Stimulated activated memory B cell treated with anti-CD40 and anti-IgM and Interleukin-4, amounts not matched to agents 10 μg/mL and 1 μg/mL and 100 μg/mL, for 72 hours (primary cell): ENCODE data around the gene HSPH1.

Experiments
- ATAC-seq: fragments of 150-1000 bp; cut with Tn5 transposase; 2 replicates; pipeline ENCODE4 v1.10.0; 2021
- H3K27ac Mint-ChIP-seq: one replicate; pipeline ENCODE4 v1.8.0; 2022; ENCODE audit warnings: mild to moderate bottlenecking, mixed read lengths
- H3K27me3 Mint-ChIP-seq: one replicate; pipeline ENCODE4 v1.8.0; 2022; ENCODE audit warnings: mixed read lengths
- H3K36me3 Mint-ChIP-seq: one replicate; pipeline ENCODE4 v1.8.0; 2022; ENCODE audit warnings: mixed read lengths
- H3K4me1 Mint-ChIP-seq: one replicate; pipeline ENCODE4 v1.8.0; 2022; ENCODE audit warnings: mixed read lengths
- H3K4me3 Mint-ChIP-seq: one replicate; pipeline ENCODE4 v1.8.0; 2022; ENCODE audit warnings: mild to moderate bottlenecking, moderate library complexity, mixed read lengths
- H3K9me3 Mint-ChIP-seq: one replicate; pipeline ENCODE4 v1.8.0; 2022; ENCODE audit warnings: mixed read lengths

HSPH1 gene

DNA sequence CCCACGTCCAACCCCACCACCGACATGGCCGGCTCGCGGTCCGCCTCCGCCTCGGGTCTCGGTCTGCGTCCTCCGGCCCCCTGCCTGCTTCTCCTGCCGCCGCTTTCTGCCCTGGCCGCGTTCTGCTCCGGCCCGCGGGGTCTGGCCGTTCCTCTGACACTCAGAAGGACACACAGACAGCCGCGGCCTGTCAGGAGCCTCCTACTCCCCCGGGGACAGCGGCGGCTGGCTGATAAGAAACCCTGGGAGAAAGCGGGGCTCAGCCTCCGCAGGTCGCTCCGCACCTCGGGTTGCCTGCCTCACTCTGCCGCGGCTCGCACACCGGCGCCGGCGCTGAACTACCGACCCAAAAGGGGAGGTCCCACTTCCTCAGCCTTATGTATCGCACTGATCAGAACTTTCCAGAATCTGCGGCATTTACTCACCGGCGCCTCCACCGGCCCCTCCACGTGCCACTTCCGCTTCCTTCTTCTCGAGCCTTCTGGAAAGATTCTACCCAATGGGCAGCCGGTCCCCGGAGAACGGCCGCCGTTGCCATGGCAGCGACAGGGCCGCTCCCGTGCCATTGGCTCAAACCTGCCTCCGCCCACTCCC, at the start of gene HSPH1:
TSS of gene HSPH1 (minus strand) at position 348 of the 594 bp plus-strand sequence. CDS start at position 26, 322 bp downstream.
- Mint-ChIP-seq H3K4me3 (peak within 1 kb of the TSS; percentile 98), H3K36me3 (peaks cover 11% of the 10 kb centered on the region), H3K27ac (peak within 1 kb of the TSS; percentile 97), H3K4me1 (peaks cover 30% of the 10 kb centered on the region), H3K27me3 (no peaks in the 10 kb centered on the region), H3K9me3 (no peaks in the 10 kb centered on the region)
- peak; percentile 92 for ATAC-seq

DNA sequence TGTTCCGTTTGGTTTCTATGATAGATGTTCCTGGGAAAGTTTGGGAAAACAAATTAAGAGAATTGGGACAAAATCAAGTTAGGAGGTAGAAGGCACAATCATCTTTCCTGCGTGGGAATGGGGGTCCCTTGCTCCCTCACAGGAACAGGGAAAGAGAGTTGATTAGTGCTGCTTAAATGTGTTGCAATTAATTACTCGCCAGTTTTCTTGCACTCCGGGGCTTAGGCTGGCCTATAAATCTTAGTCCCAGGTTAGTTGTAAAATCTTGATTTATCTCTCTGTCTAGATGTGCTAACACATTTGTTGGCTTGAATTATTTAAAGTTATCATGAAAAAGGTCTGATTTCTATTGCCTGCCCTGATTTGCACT, 48.1 kb upstream of the HSPH1 start:
- Mint-ChIP-seq H3K27ac (no peak overlapping the region), H3K27me3 (no peaks in the 10 kb centered on the region), H3K36me3 (no peaks in the 10 kb centered on the region), H3K9me3 (no peaks in the 10 kb centered on the region), H3K4me3 (no peak overlapping the region), H3K4me1 (peaks cover 16% of the 10 kb centered on the region)
- no peak for ATAC-seq

DNA sequence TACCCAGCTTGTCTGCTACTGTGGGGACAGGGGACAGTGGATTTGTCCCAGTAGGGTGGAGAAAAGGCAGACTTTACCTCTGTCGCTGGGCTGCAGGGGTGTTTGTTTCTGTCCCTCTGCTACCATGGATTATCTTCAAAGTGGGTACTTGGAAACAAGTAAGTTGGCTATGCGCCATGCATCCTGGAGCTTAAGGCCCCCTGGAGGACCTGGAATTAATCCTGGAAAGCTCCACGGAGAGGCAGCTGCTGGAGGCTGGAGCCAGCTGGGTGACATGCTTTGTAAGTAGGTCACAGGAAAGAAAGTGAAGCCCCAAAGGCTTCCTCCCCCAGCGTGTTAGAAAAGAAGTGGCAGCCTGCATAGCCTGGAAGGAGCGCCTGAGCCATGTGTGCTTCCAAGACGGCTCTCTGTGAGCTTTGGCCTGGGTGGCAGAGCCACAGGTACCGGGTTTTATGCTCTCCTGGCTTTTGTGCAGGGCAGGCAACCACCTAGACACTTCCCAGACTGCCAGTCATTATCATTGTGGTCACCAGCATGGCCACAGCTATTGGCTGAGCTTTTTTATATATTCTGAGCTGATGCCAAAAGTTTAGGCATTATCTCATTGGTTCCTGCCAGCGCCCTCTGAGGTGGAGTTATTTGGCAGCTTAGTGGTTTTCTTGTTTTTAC, 47.6 kb upstream of the HSPH1 start:
- Mint-ChIP-seq H3K9me3 (no peaks in the 10 kb centered on the region), H3K4me3 (no peak overlapping the region), H3K36me3 (no peaks in the 10 kb centered on the region)

DNA sequence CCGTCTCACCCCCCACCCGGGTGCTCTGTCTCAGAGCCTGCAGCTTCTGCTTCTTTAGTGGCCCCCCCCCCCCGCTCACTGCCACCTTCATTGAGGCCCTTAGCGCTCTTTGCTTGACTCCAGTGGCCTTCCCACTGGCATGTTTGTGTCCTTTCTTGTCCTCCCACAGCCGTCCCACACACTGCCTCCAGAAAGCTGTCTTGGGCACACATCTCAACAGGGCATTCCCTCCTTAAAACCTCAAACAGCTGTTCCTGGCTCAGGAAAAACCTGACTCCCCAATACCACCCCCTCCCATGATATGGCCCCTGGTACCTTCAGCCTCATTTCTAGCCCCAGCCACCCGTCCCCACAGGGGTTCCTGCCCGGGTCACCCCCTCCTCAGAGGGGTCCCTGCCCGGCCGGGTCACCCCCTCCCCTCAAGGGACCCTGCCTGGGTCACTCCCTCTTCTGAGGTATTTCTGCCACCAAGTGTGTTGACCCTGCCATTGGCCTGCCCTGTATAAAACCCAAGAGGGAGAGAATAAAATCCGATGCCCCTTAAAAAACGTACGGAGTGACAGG, 46.9 kb upstream of the HSPH1 start:
- Mint-ChIP-seq H3K4me3 (no peak overlapping the region), H3K27me3 (no peaks in the 10 kb centered on the region), H3K4me1 (peaks cover 16% of the 10 kb centered on the region), H3K36me3 (no peaks in the 10 kb centered on the region), H3K27ac (no peak overlapping the region), H3K9me3 (no peaks in the 10 kb centered on the region)
- peak; percentile 53 for ATAC-seq

More for the DNA sequence above, 47.6 kb upstream of the HSPH1 start:
- H3K27me3 Mint-ChIP-seq, result no peaks in the 10 kb centered on the region
- ATAC-seq, result no peak
- H3K4me1 Mint-ChIP-seq, result peaks cover 20% of the 10 kb centered on the region
- no peak overlapping the region for H3K27ac Mint-ChIP-seq

DNA sequence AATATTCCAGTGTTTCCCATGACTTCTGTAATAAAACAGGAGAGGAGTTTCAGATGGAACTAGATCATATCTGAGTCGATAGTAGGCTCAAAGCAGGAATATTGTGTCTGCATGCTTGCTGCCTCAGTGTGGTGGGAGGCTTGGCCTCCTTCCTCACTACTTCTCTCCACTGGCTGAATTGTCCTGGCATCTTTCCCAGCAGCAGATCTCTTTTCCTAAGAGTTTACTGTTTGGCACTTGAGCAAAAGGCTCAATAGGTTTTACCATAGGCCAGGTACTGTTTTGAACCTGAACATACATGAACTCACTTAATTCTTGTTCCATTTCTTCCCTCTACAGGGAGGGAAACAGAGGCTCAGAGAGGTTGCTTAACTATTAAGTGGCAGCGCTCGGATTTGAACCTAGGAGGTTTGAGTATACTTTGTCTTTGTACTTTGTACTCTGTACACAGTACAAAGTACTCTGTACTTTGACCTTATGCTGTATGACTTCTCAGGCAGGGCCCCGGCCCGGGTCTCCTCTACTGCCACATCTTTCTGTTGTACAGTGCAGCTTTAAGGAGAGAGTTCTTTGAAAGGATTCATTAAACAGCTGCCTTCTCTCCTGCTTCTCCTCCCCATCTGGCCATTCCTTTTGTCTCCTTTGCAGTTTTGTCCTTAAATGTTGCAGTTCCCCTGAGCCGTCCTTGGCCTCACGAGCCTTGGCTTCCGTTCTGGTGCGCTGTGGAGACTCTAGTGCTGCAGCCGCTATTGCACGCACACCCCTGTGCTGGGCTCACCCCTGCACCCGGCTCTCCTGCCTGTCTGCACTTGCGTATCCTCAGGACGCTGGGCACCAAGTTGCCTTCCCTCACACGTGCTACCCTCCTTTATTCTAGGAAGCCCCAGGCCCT, 46.2 kb upstream of the HSPH1 start:
- peaks cover 12% of the 10 kb centered on the region for H3K4me1 Mint-ChIP-seq
- ATAC-seq, result no peak
- H3K27ac Mint-ChIP-seq, result no peak overlapping the region
- H3K27me3 Mint-ChIP-seq, result no peaks in the 10 kb centered on the region
- H3K4me3 Mint-ChIP-seq, result no peak overlapping the region
- H3K9me3 Mint-ChIP-seq, result no peaks in the 10 kb centered on the region
- no peaks in the 10 kb centered on the region for H3K36me3 Mint-ChIP-seq

DNA sequence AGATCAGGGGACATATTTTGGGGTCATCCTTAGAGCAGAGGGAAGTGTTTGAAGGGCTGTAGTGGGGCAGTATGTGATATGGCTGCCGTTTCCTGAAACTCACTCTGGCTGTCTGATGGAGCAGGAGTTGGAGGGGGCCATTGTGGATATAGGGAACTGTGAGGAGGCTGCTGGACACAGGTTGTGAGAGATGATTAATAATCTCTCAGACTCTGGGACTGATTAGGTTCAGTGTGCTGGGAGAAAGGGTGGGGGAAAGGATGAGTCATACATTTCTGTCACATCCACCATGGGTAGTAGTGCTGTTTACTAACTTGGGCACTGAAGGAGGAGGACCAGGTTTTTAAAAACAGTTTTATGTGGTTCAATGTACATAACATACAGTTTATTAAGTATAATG, 42.9 kb upstream of the HSPH1 start:
- Mint-ChIP-seq H3K4me3 (no peak overlapping the region), H3K36me3 (no peaks in the 10 kb centered on the region), H3K9me3 (no peaks in the 10 kb centered on the region), H3K27me3 (no peaks in the 10 kb centered on the region), H3K4me1 (peaks cover 20% of the 10 kb centered on the region), H3K27ac (no peak overlapping the region)
- ATAC-seq, result no peak

DNA sequence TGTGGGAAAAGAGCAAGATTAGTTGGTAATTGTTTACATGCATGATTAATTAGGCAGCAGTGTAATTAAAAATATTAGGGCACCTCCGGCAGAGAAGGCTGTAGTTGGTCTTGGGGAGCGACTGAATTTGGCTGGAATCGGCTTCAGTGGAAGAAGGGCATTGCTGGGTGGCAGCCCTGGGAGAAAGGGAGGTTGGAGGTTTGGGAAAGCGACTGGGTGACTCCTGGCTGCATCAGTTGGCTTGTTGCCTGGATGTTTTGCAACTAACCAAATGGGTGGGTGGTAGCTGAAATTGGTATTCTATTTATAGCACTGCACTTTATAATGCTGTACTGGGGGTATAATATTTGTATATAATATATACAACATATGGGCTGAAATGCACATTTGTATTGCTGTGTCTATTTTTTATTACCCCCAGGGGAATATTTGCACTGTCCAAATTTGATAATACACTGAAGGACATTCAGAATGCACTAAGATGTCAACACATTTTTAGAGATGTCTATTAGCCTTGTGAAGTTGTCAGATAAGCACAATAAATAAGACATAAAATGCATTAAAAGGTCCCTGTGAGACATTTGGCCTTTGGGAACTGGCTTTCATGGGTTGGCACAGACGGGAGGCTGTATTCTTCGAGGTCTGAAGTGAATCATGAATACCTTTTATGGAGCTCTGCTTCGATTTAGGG, 39.8 kb upstream of the HSPH1 start:
- no peak for ATAC-seq
- Mint-ChIP-seq H3K27me3 (no peaks in the 10 kb centered on the region), H3K36me3 (no peaks in the 10 kb centered on the region), H3K9me3 (no peaks in the 10 kb centered on the region), H3K4me1 (peaks cover 20% of the 10 kb centered on the region), H3K4me3 (peak overlapping the region; percentile 71), H3K27ac (no peak overlapping the region)

DNA sequence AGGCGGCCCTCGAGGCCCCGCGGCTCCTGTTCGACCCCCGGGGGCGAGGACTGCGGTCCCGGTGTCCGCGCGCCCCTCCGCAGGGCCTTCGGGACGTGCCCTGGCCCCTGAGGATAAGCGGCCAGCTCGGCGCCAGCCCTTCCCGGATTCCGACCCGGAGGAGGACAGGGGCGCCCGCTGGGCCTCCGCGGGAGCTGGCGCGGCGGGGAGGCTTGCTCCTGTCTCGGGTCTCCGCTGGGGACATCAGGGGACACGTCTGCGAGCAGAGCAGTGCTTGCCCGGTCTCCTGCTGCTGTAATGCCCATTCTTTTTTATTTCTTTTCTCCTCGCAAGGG, 38.9 kb upstream of the HSPH1 start:
- H3K27ac Mint-ChIP-seq, result peak overlapping the region; percentile 26
- peaks cover 20% of the 10 kb centered on the region for H3K4me1 Mint-ChIP-seq
- no peaks in the 10 kb centered on the region for H3K9me3 Mint-ChIP-seq
- peak; percentile 49 for ATAC-seq
- peak overlapping the region; percentile 71 for H3K4me3 Mint-ChIP-seq
- no peaks in the 10 kb centered on the region for H3K27me3 Mint-ChIP-seq
- no peaks in the 10 kb centered on the region for H3K36me3 Mint-ChIP-seq

DNA sequence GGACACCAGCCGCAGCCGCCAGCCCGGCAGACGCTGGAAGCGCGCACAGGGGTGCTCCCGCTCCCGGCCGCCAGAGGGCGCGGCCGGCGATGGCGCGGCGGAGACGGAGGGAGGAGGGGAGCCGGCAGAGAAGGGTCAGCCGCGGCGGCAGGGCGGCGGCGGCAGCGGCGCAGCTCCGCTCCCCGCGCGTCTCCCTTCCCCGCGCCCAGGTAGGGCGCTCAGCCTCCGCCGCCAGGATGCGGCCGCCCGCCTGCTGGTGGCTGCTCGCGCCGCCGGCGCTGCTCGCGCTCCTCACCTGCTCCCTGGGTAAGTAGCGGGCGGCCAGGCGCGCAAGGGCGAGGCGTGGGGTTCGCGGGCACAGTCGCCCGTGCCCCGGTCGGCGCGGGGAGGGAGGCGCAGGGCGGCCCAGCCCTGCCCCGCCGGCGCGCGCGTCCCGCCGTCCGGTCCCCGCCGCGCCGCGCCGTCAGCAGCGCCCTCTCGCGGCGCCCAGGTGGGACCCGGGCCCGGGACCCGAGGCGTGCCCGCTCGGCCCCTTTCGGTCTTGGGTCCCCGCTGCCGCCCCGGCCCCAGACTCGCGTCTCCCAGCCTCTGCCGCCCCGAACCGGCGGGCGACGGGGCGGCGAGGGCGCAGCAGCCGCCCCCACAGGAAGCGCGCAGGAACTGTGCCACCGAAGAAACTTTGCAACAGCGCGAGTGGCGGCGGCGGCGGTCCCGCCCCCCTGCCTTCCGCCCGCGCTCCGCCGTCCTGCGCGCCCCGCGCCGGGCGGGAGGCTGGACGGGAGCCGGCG, 38.3 kb upstream of the HSPH1 start, which contains the start of gene B3GLCT:
TSS of gene B3GLCT (plus strand) at position 127 of the 788 bp plus-strand sequence. CDS start at position 237, 110 bp downstream.
- peak within 1 kb of the TSS; percentile 48 for H3K27ac Mint-ChIP-seq
- peaks cover 18% of the 10 kb centered on the region for H3K4me1 Mint-ChIP-seq
- no peaks in the 10 kb centered on the region for H3K27me3 Mint-ChIP-seq
- H3K4me3 Mint-ChIP-seq, result peak within 1 kb of the TSS; percentile 74
- peak; percentile 91 for ATAC-seq
- H3K36me3 Mint-ChIP-seq, result peaks cover 5% of the 10 kb centered on the region
- no peaks in the 10 kb centered on the region for H3K9me3 Mint-ChIP-seq

DNA sequence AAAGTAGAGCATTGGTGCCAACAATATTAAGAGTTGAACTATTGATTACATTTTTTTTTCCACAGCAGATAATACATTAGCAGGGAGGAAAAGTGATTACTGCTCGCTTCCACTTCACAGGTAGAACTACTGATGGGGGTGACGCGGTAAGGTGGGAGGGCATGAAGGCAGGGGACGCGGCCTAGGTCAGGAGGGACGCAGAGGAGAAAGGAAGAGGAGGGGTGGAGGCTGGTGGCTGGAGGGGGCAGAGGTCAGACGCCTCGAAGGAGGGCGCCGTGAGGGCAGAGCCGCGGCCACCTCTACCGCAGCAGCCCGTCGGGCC, 37.8 kb upstream of the HSPH1 start:
- Mint-ChIP-seq H3K9me3 (no peaks in the 10 kb centered on the region), H3K4me1 (peaks cover 13% of the 10 kb centered on the region), H3K4me3 (peak overlapping the region; percentile 74), H3K36me3 (peaks cover 6% of the 10 kb centered on the region), H3K27ac (peak overlapping the region; percentile 48), H3K27me3 (no peaks in the 10 kb centered on the region)
- no peak for ATAC-seq

DNA sequence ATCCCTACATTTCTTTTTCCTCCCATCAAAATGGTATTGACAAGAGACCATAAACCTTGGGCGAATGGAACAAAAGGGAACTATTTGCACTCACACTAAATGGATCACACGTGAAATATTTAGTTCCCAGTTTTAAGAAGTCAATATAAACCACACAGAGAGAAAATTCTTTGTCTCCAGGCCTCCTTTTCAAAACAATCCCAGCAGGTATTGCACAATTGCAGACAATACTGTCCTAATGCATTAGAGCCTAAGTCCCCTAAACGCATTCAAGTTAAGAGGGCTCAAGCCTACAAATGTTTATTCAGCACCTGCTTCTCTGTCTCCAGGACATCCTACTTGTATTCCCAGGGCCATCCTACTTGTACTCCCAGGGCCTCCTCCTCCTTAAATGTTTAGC, 36.8 kb upstream of the HSPH1 start:
- no peaks in the 10 kb centered on the region for H3K9me3 Mint-ChIP-seq
- peaks cover 8% of the 10 kb centered on the region for H3K4me1 Mint-ChIP-seq
- H3K27ac Mint-ChIP-seq, result no peak overlapping the region
- H3K36me3 Mint-ChIP-seq, result peaks cover 6% of the 10 kb centered on the region
- no peak overlapping the region for H3K4me3 Mint-ChIP-seq
- H3K27me3 Mint-ChIP-seq, result no peaks in the 10 kb centered on the region
- no peak for ATAC-seq

DNA sequence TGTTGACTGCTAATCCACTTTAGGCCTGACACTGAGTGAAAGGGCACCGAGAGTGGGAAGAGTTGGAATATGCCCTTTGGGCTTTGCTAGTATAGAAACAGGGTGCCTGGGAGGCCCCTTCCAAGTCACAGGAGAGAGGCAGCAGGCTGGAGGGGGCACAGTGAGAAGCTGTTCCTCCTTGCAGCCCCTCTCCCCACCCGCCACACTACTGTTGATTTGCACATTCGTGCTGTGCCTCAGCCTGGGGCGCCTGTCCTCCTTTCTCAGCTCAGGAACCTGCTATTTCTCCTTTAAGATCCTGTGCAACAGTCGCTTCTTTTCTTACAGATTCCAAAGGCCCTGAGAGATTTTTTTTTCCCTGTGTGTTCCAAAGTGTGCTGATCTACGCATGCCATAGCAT, 35.3 kb upstream of the HSPH1 start:
- H3K27ac Mint-ChIP-seq, result no peak overlapping the region
- H3K27me3 Mint-ChIP-seq, result no peaks in the 10 kb centered on the region
- no peak overlapping the region for H3K4me3 Mint-ChIP-seq
- H3K36me3 Mint-ChIP-seq, result peaks cover 6% of the 10 kb centered on the region
- H3K4me1 Mint-ChIP-seq, result peaks cover 8% of the 10 kb centered on the region
- no peak for ATAC-seq
- no peaks in the 10 kb centered on the region for H3K9me3 Mint-ChIP-seq

DNA sequence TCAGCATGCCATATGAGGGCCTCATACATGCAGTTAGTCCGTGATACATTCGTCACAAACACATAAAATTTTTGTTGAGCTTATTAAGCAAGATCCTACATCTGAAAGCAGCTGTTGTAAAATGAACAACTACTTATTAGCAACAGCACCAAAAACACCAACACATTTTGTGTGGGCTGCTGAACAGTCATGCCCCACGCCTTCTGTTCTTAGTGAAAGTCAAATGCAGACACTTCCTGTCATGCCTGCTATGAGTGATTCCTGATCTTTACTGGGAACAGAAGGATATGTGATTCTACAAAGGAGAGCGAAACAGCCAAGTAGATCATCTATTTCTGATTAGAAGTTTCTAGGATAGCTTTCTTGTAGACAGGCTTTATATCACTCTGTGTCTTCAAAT, 33.9 kb upstream of the HSPH1 start:
- peaks cover 6% of the 10 kb centered on the region for H3K36me3 Mint-ChIP-seq
- H3K27ac Mint-ChIP-seq, result no peak overlapping the region
- no peak for ATAC-seq
- no peaks in the 10 kb centered on the region for H3K9me3 Mint-ChIP-seq
- H3K4me1 Mint-ChIP-seq, result no peaks in the 10 kb centered on the region
- no peak overlapping the region for H3K4me3 Mint-ChIP-seq
- no peaks in the 10 kb centered on the region for H3K27me3 Mint-ChIP-seq

DNA sequence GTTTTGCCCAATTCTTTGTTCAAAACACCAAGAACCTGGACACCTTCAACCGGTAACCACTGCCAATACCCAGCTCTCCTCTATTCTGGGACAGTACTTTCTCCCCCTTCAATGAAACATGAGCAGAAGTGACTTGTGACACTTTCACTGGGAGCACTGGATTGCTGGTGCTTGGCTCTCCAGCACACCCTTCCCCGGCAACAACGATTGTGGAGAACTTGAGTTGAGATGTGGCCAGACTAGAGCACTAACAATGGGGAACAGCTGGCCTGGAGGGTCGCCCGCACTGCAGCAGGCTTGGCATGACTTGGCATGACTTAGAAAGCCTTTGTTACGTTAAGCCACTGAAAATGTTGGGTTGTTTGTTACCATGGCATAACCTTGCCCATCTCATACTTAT, 30.6 kb upstream of the HSPH1 start:
- no peak for ATAC-seq
- peaks cover 6% of the 10 kb centered on the region for H3K36me3 Mint-ChIP-seq
- H3K4me3 Mint-ChIP-seq, result no peak overlapping the region

More for the DNA sequence above, 30.6 kb upstream of the HSPH1 start:
- no peaks in the 10 kb centered on the region for H3K4me1 Mint-ChIP-seq
- no peaks in the 10 kb centered on the region for H3K9me3 Mint-ChIP-seq
- no peak overlapping the region for H3K27ac Mint-ChIP-seq
- H3K27me3 Mint-ChIP-seq, result no peaks in the 10 kb centered on the region
